GM19193 (cell line): ENCODE measurements around the gene DNAJB7.
A peak's percentile ranks its signal among the peaks of the same experiment; 100 is the strongest.

ENCODE experiments used
- POLR2A ChIP-seq: IDR thresholded peaks from 4 replicates; pipeline ENCODE4 v1.6.1; 2011; ENCODE audit not compliant: insufficient read depth, insufficient read length; ENCODE audit errors: extremely low read depth

DNAJB7 gene

GRCh38 chr22:40855979-40856512 lies 5.9 kb downstream of the DNAJB7 start:
- no peak for TF ChIP-seq POLR2A

GRCh38 chr22:40855071-40855978 lies 6.6 kb downstream of the DNAJB7 start:
- no peak for TF ChIP-seq POLR2A

- no peak for TF ChIP-seq POLR2A
Measured at GRCh38 chr22:40853961-40854360, 8.0 kb downstream of the DNAJB7 start.

- no peak for TF ChIP-seq POLR2A
Measured at GRCh38 chr22:40853333-40853732, 8.6 kb downstream of the DNAJB7 start.

GRCh38 chr22:40844951-40845350 lies 17.0 kb downstream of the DNAJB7 start:
- TF ChIP-seq POLR2A = no peak

GRCh38 chr22:40838486-40838885 lies 23.4 kb downstream of the DNAJB7 start:
- no peak for TF ChIP-seq POLR2A

- no peak for TF ChIP-seq POLR2A
Measured at GRCh38 chr22:40834619-40835018, 27.3 kb downstream of the DNAJB7 start.

GRCh38 chr22:40829131-40829530 lies 32.8 kb downstream of the DNAJB7 start:
- no peak for TF ChIP-seq POLR2A

- no peak for TF ChIP-seq POLR2A
Measured at GRCh38 chr22:40826984-40827741, 34.8 kb downstream of the DNAJB7 start.

- TF ChIP-seq POLR2A = no peak
Measured at GRCh38 chr22:40823426-40823825, 38.5 kb downstream of the DNAJB7 start.

- no peak for TF ChIP-seq POLR2A
Measured at GRCh38 chr22:40819599-40820140, 42.2 kb downstream of the DNAJB7 start.

- TF ChIP-seq POLR2A = peak; percentile 72
Measured at GRCh38 chr22:40818747-40819598, 42.9 kb downstream of the DNAJB7 start, which contains the start of gene SLC25A17. SLC25A17 (minus strand) TSS chr22:40819346; CDS start chr22:40819248, 98 bp downstream.

GRCh38 chr22:40818192-40818746 lies 43.6 kb downstream of the DNAJB7 start:
- TF ChIP-seq POLR2A = no peak

GRCh38 chr22:40817737-40818136 lies 44.2 kb downstream of the DNAJB7 start:
- TF ChIP-seq POLR2A = no peak
